Vagina (tissue), 2 donors: ENCODE results near the gene CAMKMT.

Experiments
- POLR2A ChIP-seq, 2 donors: fragments of 450-650 bp; IDR thresholded peaks; one replicate each; pipeline ENCODE4 v1.6.1; 2017; ENCODE audit warnings: antibody characterized with exemption in 2 of 2, mild to moderate bottlenecking in 2 of 2, moderate library complexity in 2 of 2
- TF ChIP-seq, protein P1 (sequence below), 3 experiments: fragments of 450-650 bp in 2 of 3; fragments of 200-600 bp in 1 of 3; sonication (generic) in 1 of 3; IDR thresholded peaks; one replicate each; pipeline ENCODE4 v1.5.1; 2017 to 2019; ENCODE audit warnings: antibody characterized with exemption in 3 of 3, mild to moderate bottlenecking in 2 of 3, moderate library complexity in 2 of 3

DNA sequence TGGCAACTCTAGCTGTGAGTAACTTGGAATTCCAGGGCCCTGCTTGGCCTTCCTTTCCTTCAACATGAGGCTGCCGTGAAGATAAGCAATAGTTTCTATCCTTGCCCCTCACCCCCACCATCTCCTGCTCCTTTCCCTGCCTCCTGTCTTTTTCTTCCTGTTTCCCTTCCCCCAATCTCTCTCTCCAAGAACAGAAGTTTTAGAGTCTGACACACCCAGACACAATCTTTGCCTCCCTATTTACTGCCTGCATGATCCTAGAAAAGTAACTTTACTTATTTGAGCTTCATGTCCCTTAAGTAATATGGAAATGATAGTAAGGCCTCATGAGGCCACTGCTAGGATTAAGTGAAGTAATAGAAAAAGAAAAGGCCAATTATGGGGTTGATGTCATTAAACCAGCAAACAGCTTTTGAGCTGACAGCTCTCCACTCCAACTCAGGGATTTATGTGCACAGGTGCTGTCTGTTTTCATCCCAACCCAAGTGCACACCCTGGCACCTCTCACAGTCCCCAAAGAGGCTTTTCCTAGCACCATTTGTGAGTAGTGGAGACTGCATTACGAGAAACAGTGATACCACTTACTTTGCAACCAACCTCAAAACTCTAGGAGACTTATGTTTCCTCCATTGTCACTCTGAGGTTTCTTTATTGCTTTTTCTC lies 456.1 kb downstream of the CAMKMT start:
- TF ChIP-seq POLR2A (IDR thresholded peaks at IDR 0.05): no peak
- TF ChIP-seq, protein P1, sequence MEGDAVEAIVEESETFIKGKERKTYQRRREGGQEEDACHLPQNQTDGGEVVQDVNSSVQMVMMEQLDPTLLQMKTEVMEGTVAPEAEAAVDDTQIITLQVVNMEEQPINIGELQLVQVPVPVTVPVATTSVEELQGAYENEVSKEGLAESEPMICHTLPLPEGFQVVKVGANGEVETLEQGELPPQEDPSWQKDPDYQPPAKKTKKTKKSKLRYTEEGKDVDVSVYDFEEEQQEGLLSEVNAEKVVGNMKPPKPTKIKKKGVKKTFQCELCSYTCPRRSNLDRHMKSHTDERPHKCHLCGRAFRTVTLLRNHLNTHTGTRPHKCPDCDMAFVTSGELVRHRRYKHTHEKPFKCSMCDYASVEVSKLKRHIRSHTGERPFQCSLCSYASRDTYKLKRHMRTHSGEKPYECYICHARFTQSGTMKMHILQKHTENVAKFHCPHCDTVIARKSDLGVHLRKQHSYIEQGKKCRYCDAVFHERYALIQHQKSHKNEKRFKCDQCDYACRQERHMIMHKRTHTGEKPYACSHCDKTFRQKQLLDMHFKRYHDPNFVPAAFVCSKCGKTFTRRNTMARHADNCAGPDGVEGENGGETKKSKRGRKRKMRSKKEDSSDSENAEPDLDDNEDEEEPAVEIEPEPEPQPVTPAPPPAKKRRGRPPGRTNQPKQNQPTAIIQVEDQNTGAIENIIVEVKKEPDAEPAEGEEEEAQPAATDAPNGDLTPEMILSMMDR (IDR thresholded peaks at IDR 0.05): no peak
